A673 (cell line): Measurements from ENCODE around the gene PRM2. TPM values are rescaled to one million over a fixed set of nuclear protein-coding genes. Genes with fewer than 3 reads are reported as not detected.

Experiments
- BruUV-seq: library from RNA; stranded (reverse); fragments of 400-500 nt; replicated peaks from 2 replicates; lab custom pipeline; 2021; lab: Mats Ljungman, UMichigan
- CTCF ChIA-PET: fragments of 300-600 bp; sonication (Branson Sonifier 250); formaldehyde crosslinking; loops from one replicate; lab custom pipeline; 2022; ENCODE audit warnings: antibody characterized with exemption; lab: Charles Lee
- POLR2A ChIA-PET: fragments of 300-600 bp; sonication (Branson Sonifier 250); formaldehyde crosslinking; loops from one replicate; lab custom pipeline; 2022; ENCODE audit warnings: antibody characterized with exemption; ENCODE audit not compliant: low non-redundant PET; lab: Charles Lee
- DNase-seq: peaks from one replicate; pipeline ENCODE4 v3.0.0-alpha.2; 2015; ENCODE audit warnings: low spot score
- H3K27ac ChIP-seq: fragments of 200-600 bp; sonication (generic); 2 replicates; pipeline ENCODE4 v1.5.1; 2016; ENCODE audit warnings: mixed run types, low read depth, mild to moderate bottlenecking, mixed read lengths, antibody characterized with exemption, low read length; ENCODE audit not compliant: poor library complexity, severe bottlenecking
- H3K27me3 ChIP-seq: fragments of 200-600 bp; sonication (generic); replicated peaks from 2 replicates; pipeline ENCODE4 v1.6.1; 2017; ENCODE audit warnings: mixed run types, low read depth, mild to moderate bottlenecking, mixed read lengths, antibody characterized with exemption, low read length; ENCODE audit not compliant: insufficient read depth, poor library complexity
- H3K36me3 ChIP-seq: fragments of 200-600 bp; sonication (generic); 2 replicates; pipeline ENCODE4 v1.6.1; 2016; ENCODE audit warnings: mixed run types, mild to moderate bottlenecking, mixed read lengths, antibody characterized with exemption, low read length; ENCODE audit not compliant: insufficient read depth, poor library complexity, severe bottlenecking
- H3K4me1 ChIP-seq: fragments of 200-600 bp; sonication (generic); 2 replicates; pipeline ENCODE4 v1.6.1; 2017; ENCODE audit warnings: mixed run types, mild to moderate bottlenecking, mixed read lengths, antibody characterized with exemption, low read length; ENCODE audit not compliant: insufficient read depth, poor library complexity, severe bottlenecking
- H3K4me3 ChIP-seq: fragments of 200-600 bp; sonication (generic); 2 replicates; pipeline ENCODE4 v1.5.1; 2016; ENCODE audit warnings: low read depth, mixed run types, mild to moderate bottlenecking, mixed read lengths, low read length; ENCODE audit not compliant: poor library complexity, severe bottlenecking
- H3K9me3 ChIP-seq: fragments of 200-600 bp; sonication (generic); 2 replicates; pipeline ENCODE4 v1.6.1; 2016; ENCODE audit warnings: mixed run types, low read depth, mild to moderate bottlenecking, mixed read lengths, antibody characterized with exemption, low read length; ENCODE audit not compliant: poor library complexity, severe bottlenecking
- EZH2 ChIP-seq: fragments of 200-600 bp; sonication (generic); IDR thresholded peaks from 2 replicates; pipeline ENCODE4 v1.6.1; 2017; ENCODE audit warnings: borderline replicate concordance, low read depth, mild to moderate bottlenecking, mixed read lengths, antibody characterized with exemption, low read length; ENCODE audit not compliant: poor library complexity, severe bottlenecking
- intact Hi-C: fragments of 100-400 bp; cut with micrococcal nuclease; formaldehyde crosslinking; loops from one replicate; pipeline ENCODE4 v1.10.0; 2022; ENCODE audit not compliant: unreplicated experiment
- total RNA-seq: library from RNA; stranded (reverse); gene quantifications from 2 replicates; pipeline ENCODE4 v1.2.3, GENCODE V29; 2021
- TF ChIP-seq, protein P1 (sequence below): fragments of 300-800, 200-600 bp; sonication (generic); conservative IDR thresholded peaks from 2 replicates; pipeline ENCODE4 v1.5.1; 2017; ENCODE audit warnings: low read depth, mild to moderate bottlenecking, antibody characterized with exemption, low read length, moderate library complexity, mixed read lengths

The PRM2 gene
- total RNA-seq, 1 experiment from 2014 or later: not detected

DNA sequence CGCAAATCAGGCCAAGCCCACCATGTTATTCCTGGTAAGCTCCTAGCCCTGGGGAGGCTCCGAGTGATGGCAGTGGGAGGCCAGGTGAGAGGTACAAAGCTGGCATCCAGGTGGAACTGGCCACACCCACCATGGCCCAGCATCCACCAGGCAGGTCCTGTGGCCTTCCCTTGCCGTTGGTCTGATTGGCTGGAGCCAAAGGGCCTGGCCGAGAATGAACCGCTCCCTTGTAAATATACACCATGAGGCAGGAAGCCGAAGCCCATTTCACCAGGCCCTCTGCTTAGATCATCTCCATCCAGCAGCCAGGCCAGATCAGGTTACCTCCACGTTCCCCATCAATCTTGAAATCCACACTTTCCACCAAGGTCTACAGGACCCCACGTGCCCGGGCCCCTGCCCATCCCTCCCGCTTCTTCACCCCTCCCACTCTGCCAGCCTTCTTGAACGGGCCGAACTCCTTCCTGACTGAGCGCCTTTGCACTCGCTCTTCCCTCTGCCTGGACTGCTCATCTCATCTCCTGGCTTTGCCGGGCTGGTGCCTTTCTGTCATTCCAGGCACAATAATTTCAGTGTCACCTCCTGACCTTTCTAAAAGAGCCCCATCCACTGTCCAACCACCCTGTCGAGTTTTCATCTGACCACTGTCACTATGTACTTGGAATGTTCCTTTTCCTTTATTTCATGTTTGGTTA is 26.0 kb downstream of the PRM2 start:
- H3K27ac ChIP-seq: no peak overlapping the region
- CTCF ChIA-PET: no interaction called here
- H3K4me3 ChIP-seq: no peak overlapping the region
- no peaks in the 10 kb centered on the region for H3K9me3 ChIP-seq
- intact Hi-C loops: no loop called here
- H3K36me3 ChIP-seq: no peaks in the 10 kb centered on the region
- POLR2A ChIA-PET: no interaction called here
- no TSS peak for BruUV-seq
- no peak for DNase-seq
- no peak for TF ChIP-seq EZH2
- peaks cover 14% of the 10 kb centered on the region for H3K27me3 ChIP-seq
- peaks cover 8% of the 10 kb centered on the region for H3K4me1 ChIP-seq

DNA sequence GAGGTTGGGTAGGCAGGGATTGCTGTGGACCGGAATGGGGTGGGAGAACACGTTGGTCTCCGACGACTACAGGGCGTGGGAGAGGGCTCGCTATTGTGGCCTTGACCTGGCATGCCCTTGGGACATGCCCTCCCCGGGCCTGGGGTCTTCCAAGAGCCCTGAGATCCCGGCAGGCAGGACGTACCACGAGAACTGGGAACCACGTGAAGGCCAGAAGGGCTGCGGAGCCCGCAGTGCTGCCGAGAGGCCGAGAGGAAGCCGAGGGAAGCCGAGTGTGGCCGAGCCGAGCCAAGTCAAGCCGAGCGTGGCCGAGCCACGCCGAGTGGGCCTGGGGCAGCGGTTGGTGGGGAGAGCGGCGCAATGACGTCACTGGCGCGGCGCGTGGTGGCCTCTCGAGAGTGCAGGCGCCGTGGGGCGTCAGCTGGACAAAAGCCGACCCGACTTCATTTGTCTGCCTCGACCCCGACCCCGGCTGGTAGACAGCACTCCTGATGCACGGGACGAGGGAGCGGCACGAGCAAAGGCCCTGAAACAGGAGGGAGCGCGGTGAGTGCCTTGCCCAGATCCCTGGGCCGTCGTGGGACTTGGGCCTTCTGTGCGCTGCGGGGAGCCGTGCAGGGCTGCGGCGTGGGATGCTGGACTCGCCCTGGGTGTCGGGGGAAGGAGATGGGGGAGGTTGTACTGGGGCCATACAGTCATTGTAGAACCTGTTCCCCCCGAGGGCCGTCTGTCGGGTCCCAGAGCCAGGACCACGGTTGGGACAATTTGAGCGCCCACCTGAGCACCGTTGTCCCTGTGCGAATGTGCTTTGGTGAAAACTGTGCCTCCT is 26.8 kb downstream of the PRM2 start:
- TF ChIP-seq EZH2: no peak
- TF ChIP-seq, protein P1, sequence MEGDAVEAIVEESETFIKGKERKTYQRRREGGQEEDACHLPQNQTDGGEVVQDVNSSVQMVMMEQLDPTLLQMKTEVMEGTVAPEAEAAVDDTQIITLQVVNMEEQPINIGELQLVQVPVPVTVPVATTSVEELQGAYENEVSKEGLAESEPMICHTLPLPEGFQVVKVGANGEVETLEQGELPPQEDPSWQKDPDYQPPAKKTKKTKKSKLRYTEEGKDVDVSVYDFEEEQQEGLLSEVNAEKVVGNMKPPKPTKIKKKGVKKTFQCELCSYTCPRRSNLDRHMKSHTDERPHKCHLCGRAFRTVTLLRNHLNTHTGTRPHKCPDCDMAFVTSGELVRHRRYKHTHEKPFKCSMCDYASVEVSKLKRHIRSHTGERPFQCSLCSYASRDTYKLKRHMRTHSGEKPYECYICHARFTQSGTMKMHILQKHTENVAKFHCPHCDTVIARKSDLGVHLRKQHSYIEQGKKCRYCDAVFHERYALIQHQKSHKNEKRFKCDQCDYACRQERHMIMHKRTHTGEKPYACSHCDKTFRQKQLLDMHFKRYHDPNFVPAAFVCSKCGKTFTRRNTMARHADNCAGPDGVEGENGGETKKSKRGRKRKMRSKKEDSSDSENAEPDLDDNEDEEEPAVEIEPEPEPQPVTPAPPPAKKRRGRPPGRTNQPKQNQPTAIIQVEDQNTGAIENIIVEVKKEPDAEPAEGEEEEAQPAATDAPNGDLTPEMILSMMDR: no peak
- ChIA-PET CTCF (no interaction called here), POLR2A (no interaction called here)
- Histone ChIP-seq H3K27ac (no peak overlapping the region), H3K9me3 (no peaks in the 10 kb centered on the region), H3K4me1 (peaks cover under 1% of the 10 kb centered on the region), H3K27me3 (peaks cover 6% of the 10 kb centered on the region), H3K36me3 (no peaks in the 10 kb centered on the region), H3K4me3 (no peak overlapping the region)
- DNase-seq: no peak
- no TSS peak for BruUV-seq
- intact Hi-C loops: no loop called here

DNA sequence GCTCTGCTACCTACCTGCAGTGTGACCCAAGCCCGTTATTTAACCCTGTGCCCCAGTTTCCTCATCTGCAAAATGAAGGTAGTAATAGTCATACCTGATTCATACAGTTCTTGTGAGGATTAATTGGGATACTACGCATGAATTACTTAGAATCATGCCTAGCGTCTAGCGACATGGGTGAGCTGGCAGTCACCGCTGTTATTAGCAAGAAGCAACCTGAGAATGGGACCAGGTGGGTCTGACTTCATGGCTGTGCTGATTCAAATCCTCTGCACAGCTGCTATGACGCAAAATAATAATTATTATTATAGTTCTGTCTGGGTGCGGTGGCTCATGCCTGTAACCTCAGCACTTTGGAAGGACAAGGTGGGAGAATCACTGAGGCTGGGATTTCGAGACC is 28.1 kb downstream of the PRM2 start:
- TF ChIP-seq EZH2: no peak
- TF ChIP-seq, protein P1: no peak
- ChIA-PET POLR2A (no interaction called here), CTCF (interaction anchor here (0.6 kb wide), 1 partner anchor 408 kb away, joined by 5 read pairs; no protein-coding TSS in a partner anchor)
- Histone ChIP-seq H3K27ac (no peak overlapping the region), H3K9me3 (no peaks in the 10 kb centered on the region), H3K4me3 (no peak overlapping the region), H3K4me1 (no peaks in the 10 kb centered on the region), H3K36me3 (no peaks in the 10 kb centered on the region), H3K27me3 (no peaks in the 10 kb centered on the region)
- DNase-seq: no peak
- BruUV-seq: no TSS peak
- intact Hi-C loops: no loop called here
